ENCODE measurements around the gene ASB2. TPM values are rescaled to one million over a fixed set of nuclear protein-coding genes. Genes with fewer than 3 reads are reported as not detected.

ASB2 gene
- total RNA-seq, 2 donors from 2014 or later: 47.2 to 48.3 TPM

GRCh38 chr14:93926245-93926872 is 50.0 kb downstream of the ASB2 start:
- DNase-seq (ENCODE audit: low spot score) (no peak), ATAC-seq (ENCODE audit: insufficient number of reproducible peaks, low FRiP score, low read depth) (no peak)
- no peak overlapping the region for H3K27ac ChIP-seq
- peaks cover 15% of the 10 kb centered on the region for H3K36me3 ChIP-seq
- H3K27me3 ChIP-seq (replicated peaks; ENCODE audit: insufficient read depth): no peaks in the 10 kb centered on the region
- H3K9me3 ChIP-seq: no peaks in the 10 kb centered on the region
- H3K4me3 ChIP-seq: no peak overlapping the region
- H3K4me1 ChIP-seq (ENCODE audit: control insufficient read depth in 1 of 2, low read depth in 2 of 2): no peaks in the 10 kb centered on the region
- TF ChIP-seq CTCF (IDR thresholded peaks at IDR 0.05): no peak

GRCh38 chr14:93925374-93925895 is 50.9 kb downstream of the ASB2 start:
- H3K36me3 ChIP-seq: peaks cover 6% of the 10 kb centered on the region
- no peak overlapping the region for H3K4me3 ChIP-seq
- H3K27me3 ChIP-seq (replicated peaks; ENCODE audit: insufficient read depth): no peaks in the 10 kb centered on the region
- DNase-seq (ENCODE audit: low spot score) (no peak), ATAC-seq (ENCODE audit: insufficient number of reproducible peaks, low FRiP score, low read depth) (no peak)
- no peaks in the 10 kb centered on the region for H3K9me3 ChIP-seq
- no peak overlapping the region for H3K27ac ChIP-seq
- H3K4me1 ChIP-seq (ENCODE audit: control insufficient read depth in 1 of 2, low read depth in 2 of 2): no peaks in the 10 kb centered on the region
- no peak for TF ChIP-seq CTCF (IDR thresholded peaks at IDR 0.05)

GRCh38 chr14:93924592-93925355 is 51.6 kb downstream of the ASB2 start:
- H3K4me3 ChIP-seq: no peak overlapping the region
- H3K27ac ChIP-seq: no peak overlapping the region
- H3K36me3 ChIP-seq: peaks cover 4% of the 10 kb centered on the region
- ATAC-seq (ENCODE audit: insufficient number of reproducible peaks, low FRiP score, low read depth) (no peak), DNase-seq (ENCODE audit: low spot score) (no peak)
- no peaks in the 10 kb centered on the region for H3K4me1 ChIP-seq (ENCODE audit: control insufficient read depth in 1 of 2, low read depth in 2 of 2)
- H3K9me3 ChIP-seq: no peaks in the 10 kb centered on the region
- TF ChIP-seq CTCF (IDR thresholded peaks at IDR 0.05): no peak
- H3K27me3 ChIP-seq (replicated peaks; ENCODE audit: insufficient read depth): no peaks in the 10 kb centered on the region

- DNase-seq (ENCODE audit: low spot score) (no peak), ATAC-seq (ENCODE audit: insufficient number of reproducible peaks, low FRiP score, low read depth) (no peak)
- Histone ChIP-seq H3K4me3 (no peak overlapping the region), H3K9me3 (no peaks in the 10 kb centered on the region), H3K27ac (no peak overlapping the region), H3K27me3 (replicated peaks; ENCODE audit: insufficient read depth) (no peaks in the 10 kb centered on the region), H3K36me3 (peaks cover 4% of the 10 kb centered on the region), H3K4me1 (ENCODE audit: control insufficient read depth in 1 of 2, low read depth in 2 of 2) (no peaks in the 10 kb centered on the region)
- TF ChIP-seq CTCF (IDR thresholded peaks at IDR 0.05): no peak
Observed at GRCh38 chr14:93923626-93924025, 52.7 kb downstream of the ASB2 start.

GRCh38 chr14:93921001-93921806 is 55.2 kb downstream of the ASB2 start:
- Histone ChIP-seq H3K9me3 (no peaks in the 10 kb centered on the region), H3K4me1 (ENCODE audit: control insufficient read depth in 1 of 2, low read depth in 2 of 2) (no peaks in the 10 kb centered on the region), H3K4me3 (no peak overlapping the region), H3K27me3 (replicated peaks; ENCODE audit: insufficient read depth) (no peaks in the 10 kb centered on the region), H3K36me3 (peaks cover 4% of the 10 kb centered on the region), H3K27ac (no peak overlapping the region)
- no peak for TF ChIP-seq CTCF (IDR thresholded peaks at IDR 0.05)
- no peak for DNase-seq (ENCODE audit: low spot score)
- no peak for ATAC-seq (ENCODE audit: insufficient number of reproducible peaks, low FRiP score, low read depth)

Data from thoracic aorta (tissue), 2 donors.